Suprapubic skin (tissue), 4 donors: ENCODE results near the gene LHX5. TPM values are rescaled to one million over a fixed set of nuclear protein-coding genes. Genes with fewer than 3 reads are reported as not detected.

Experiments
- DNase-seq, 2 donors: peaks; one replicate each; pipeline ENCODE4 v3.0.0-alpha.2; 2019; ENCODE audit warnings: low spot score in 2 of 2
- H3K27ac ChIP-seq: fragments of 200-600 bp; sonication (generic); one replicate; pipeline ENCODE4 v1.5.1; 2019
- H3K27me3 ChIP-seq: fragments of 200-600 bp; sonication (generic); one replicate; pipeline ENCODE4 v1.5.1; 2019
- H3K36me3 ChIP-seq: fragments of 200-600 bp; sonication (generic); one replicate; pipeline ENCODE4 v1.5.1; 2019
- H3K4me1 ChIP-seq: fragments of 200-600 bp; sonication (generic); one replicate; pipeline ENCODE4 v1.5.1; 2019
- H3K4me3 ChIP-seq: fragments of 200-600 bp; sonication (generic); one replicate; pipeline ENCODE4 v1.5.1; 2019; ENCODE audit warnings: mild to moderate bottlenecking
- H3K9me3 ChIP-seq: fragments of 200-600 bp; sonication (generic); one replicate; pipeline ENCODE4 v1.5.1; 2019
- CTCF ChIP-seq, 2 donors: fragments of 200-600 bp in 1 of 2; fragments of 450-650 bp in 1 of 2; sonication (generic) in 1 of 2; IDR thresholded peaks; one replicate each; pipeline ENCODE4 v1.5.1; 2016 to 2019; ENCODE audit warnings: antibody characterized with exemption in 2 of 2, mild to moderate bottlenecking in 1 of 2, moderate library complexity in 1 of 2
- EP300 ChIP-seq: sonication (generic); formaldehyde crosslinking; IDR thresholded peaks from one replicate; pipeline ENCODE4 v1.6.1; 2017; ENCODE audit warnings: antibody characterized with exemption
- POLR2A ChIP-seq, 2 donors: fragments of 450-650 bp; IDR thresholded peaks; one replicate each; pipeline ENCODE4 v1.6.1; 2017; ENCODE audit warnings: antibody characterized with exemption in 2 of 2, mild to moderate bottlenecking in 2 of 2, moderate library complexity in 2 of 2
- POLR2AphosphoS5 ChIP-seq, 3 donors: sonication (generic); formaldehyde crosslinking; IDR thresholded peaks; one replicate each; pipeline ENCODE4 v1.6.1; 2017; ENCODE audit warnings: antibody characterized with exemption in 3 of 3
- WGBS: methylation state at CpG from one replicate; pipeline ENCODE4 v1.1.5; 2018; 5-methylcytosine and 5-hydroxymethylcytosine counted together
- total RNA-seq, 4 donors: library from RNA; depleted of rRNA; stranded (reverse); fragments of >200 nt; gene quantifications; one replicate each; pipeline ENCODE4 v1.1.0, GENCODE V29; 2016

Gene LHX5
- total RNA-seq, 4 donors from 2014 or later, result not detected

DNA sequence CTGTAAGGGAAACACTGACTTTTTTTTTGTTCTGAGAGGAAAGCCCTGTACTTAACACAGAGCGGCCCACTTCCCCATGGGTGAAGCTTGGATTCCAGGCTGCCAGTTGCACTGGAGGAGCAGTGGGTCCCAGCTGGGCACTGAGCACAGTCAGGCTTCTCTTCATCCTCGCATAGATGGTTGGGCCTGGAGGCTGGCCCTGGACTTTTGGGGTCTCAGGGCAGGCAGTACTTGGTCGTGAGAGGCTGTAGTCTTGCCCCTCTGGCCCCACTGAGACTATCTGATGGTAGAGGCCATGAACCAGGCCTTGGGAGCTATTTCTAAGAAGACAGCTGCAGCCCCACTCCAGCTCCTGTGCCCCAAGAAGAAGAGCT is 6.2 kb upstream of the LHX5 start:
- H3K27me3 ChIP-seq, result peaks cover 99% of the 10 kb centered on the region

GRCh38 chr12:113477171-113477841 is 5.6 kb upstream of the LHX5 start:
- Histone ChIP-seq H3K36me3 (no peaks in the 10 kb centered on the region), H3K4me3 (no peak overlapping the region), H3K27ac (no peak overlapping the region), H3K9me3 (no peaks in the 10 kb centered on the region), H3K4me1 (no peaks in the 10 kb centered on the region), H3K27me3 (peaks cover 99% of the 10 kb centered on the region)
- DNase-seq, result no peak
- no peak for TF ChIP-seq EP300
- no peak for TF ChIP-seq POLR2AphosphoS5 (IDR thresholded peaks at IDR 0.05)
- no peak for TF ChIP-seq CTCF (IDR thresholded peaks at IDR 0.05)
- no peak for TF ChIP-seq POLR2A (IDR thresholded peaks at IDR 0.05)
- WGBS, result 8% methylated on average over 7 of the region's 7 CpGs

More for the DNA sequence above, 6.2 kb upstream of the LHX5 start:
- Histone ChIP-seq H3K27ac (no peak overlapping the region), H3K4me3 (no peak overlapping the region), H3K36me3 (no peaks in the 10 kb centered on the region), H3K9me3 (no peaks in the 10 kb centered on the region), H3K4me1 (no peaks in the 10 kb centered on the region)
- TF ChIP-seq POLR2AphosphoS5 (IDR thresholded peaks at IDR 0.05), result no peak
- TF ChIP-seq POLR2A (IDR thresholded peaks at IDR 0.05), result no peak
- no peak for TF ChIP-seq EP300
- TF ChIP-seq CTCF (IDR thresholded peaks at IDR 0.05), result no peak
- WGBS, result 4% methylated on average over 3 of the region's 3 CpGs
- DNase-seq, result no peak

- Histone ChIP-seq H3K36me3 (no peaks in the 10 kb centered on the region), H3K9me3 (no peaks in the 10 kb centered on the region), H3K4me3 (no peak overlapping the region), H3K27me3 (peaks cover 100% of the 10 kb centered on the region), H3K27ac (no peak overlapping the region), H3K4me1 (no peaks in the 10 kb centered on the region)
- WGBS, result 1% methylated on average over 28 of the region's 58 CpGs
- DNase-seq, result no peak
- no peak for TF ChIP-seq POLR2A (IDR thresholded peaks at IDR 0.05)
- no peak for TF ChIP-seq EP300
- no peak for TF ChIP-seq CTCF (IDR thresholded peaks at IDR 0.05)
- TF ChIP-seq POLR2AphosphoS5 (IDR thresholded peaks at IDR 0.05), result no peak
These were observed 4.7 kb upstream of the LHX5 start for GRCh38 chr12:113476176-113476986.

- H3K27me3 ChIP-seq, result peaks cover 100% of the 10 kb centered on the region
- H3K27ac ChIP-seq, result no peak overlapping the region
- TF ChIP-seq POLR2AphosphoS5 (IDR thresholded peaks at IDR 0.05) (no peak), EP300 (no peak), POLR2A (IDR thresholded peaks at IDR 0.05) (no peak), CTCF (IDR thresholded peaks at IDR 0.05) (no peak)
- no peaks in the 10 kb centered on the region for H3K36me3 ChIP-seq
- H3K9me3 ChIP-seq, result no peaks in the 10 kb centered on the region
- no peak for DNase-seq
- H3K4me1 ChIP-seq, result no peaks in the 10 kb centered on the region
- under 1% methylated on average over 44 of the region's 50 CpGs for WGBS
- H3K4me3 ChIP-seq, result no peak overlapping the region
These were observed 3.9 kb upstream of the LHX5 start for GRCh38 chr12:113475451-113476175.
